ENCODE measurements around the gene SELENOP. TPM values are rescaled to one million over a fixed set of nuclear protein-coding genes. Genes with fewer than 3 reads are reported as not detected.
A peak's percentile ranks its signal among the peaks of the same experiment; 100 is the strongest.

Gene SELENOP
- total and polyA plus RNA-seq, 9 of the 15 experiments (the other 6 are each of a cell fraction or from before 2014, with no cell fraction given): 3.2 to 6.3 (median 4.5) TPM

DNA sequence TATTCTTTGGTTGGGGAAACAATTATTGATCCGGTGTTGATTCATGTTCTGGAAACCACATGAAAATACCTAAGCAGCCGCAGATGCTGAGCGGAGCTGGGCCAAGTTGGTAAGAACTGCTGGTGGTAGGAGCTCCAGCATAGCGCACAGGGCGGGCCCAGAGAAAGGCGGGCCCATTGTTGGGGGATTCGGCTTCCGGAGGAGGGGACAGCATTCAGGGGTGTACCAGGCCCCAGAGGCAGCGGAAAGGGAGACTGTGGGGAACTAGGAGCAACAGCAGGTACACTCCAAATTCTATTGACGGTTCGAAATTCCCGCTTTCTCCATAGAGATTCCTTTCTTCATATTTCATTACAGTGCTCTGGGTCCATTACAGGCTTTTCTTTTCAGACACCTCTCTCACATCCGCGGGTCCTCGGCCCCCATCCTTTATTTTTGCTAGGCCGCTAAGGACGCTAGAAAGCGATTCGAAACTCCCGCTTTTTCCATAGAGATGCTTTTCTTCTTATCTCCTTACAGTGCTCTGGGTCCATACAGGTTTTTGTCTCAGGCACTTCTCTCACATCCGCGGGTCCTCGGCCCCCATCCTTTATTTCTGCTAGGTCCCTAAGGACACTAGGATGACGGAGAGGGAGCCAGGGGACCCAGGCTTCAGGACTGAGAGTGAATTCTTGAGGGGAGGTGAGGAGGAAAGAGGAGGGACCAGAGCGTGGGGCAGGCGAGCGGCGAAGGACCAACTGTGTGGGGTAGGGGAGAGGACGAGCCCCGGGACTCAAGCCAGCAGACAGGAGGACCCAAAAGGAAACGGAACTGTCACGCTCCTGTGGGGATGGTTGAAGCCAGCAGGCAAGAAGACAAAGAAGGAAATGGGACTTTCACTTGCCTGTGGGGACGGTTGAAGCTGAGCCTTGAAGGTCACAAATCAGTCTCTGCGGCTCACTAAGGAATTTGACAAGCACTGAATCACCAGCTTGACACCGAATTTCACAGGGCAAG lies 54.8 kb downstream of the SELENOP start, which contains the start of gene CCDC152 (continued):
- TF ChIP-seq POLR2AphosphoS2 (IDR thresholded peaks at IDR 0.05; ENCODE audit: low read length): no peak
- TF ChIP-seq, protein P1, sequence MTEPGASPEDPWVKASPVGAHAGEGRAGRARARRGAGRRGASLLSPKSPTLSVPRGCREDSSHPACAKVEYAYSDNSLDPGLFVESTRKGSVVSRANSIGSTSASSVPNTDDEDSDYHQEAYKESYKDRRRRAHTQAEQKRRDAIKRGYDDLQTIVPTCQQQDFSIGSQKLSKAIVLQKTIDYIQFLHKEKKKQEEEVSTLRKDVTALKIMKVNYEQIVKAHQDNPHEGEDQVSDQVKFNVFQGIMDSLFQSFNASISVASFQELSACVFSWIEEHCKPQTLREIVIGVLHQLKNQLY (CRISPR knock-in tag; conservative IDR thresholded peaks at IDR 0.05): no peak
- TF ChIP-seq, protein P2, sequence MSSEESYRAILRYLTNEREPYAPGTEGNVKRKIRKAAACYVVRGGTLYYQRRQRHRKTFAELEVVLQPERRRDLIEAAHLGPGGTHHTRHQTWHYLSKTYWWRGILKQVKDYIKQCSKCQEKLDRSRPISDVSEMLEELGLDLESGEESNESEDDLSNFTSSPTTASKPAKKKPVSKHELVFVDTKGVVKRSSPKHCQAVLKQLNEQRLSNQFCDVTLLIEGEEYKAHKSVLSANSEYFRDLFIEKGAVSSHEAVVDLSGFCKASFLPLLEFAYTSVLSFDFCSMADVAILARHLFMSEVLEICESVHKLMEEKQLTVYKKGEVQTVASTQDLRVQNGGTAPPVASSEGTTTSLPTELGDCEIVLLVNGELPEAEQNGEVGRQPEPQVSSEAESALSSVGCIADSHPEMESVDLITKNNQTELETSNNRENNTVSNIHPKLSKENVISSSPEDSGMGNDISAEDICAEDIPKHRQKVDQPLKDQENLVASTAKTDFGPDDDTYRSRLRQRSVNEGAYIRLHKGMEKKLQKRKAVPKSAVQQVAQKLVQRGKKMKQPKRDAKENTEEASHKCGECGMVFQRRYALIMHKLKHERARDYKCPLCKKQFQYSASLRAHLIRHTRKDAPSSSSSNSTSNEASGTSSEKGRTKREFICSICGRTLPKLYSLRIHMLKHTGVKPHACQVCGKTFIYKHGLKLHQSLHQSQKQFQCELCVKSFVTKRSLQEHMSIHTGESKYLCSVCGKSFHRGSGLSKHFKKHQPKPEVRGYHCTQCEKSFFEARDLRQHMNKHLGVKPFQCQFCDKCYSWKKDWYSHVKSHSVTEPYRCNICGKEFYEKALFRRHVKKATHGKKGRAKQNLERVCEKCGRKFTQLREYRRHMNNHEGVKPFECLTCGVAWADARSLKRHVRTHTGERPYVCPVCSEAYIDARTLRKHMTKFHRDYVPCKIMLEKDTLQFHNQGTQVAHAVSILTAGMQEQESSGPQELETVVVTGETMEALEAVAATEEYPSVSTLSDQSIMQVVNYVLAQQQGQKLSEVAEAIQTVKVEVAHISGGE (CRISPR knock-in tag; IDR thresholded peaks at IDR 0.05): peak in 2 of 3 experiments; percentile 71 to 95; a peak in 4 of 6 replicates
- peak; percentile 24; the same call in 1 of the 2 replicates for TF ChIP-seq SIN3B (IDR thresholded peaks at IDR 0.05; ENCODE audit: low read depth)
- no peak for TF ChIP-seq CXXC5 (CRISPR knock-in tag; IDR thresholded peaks at IDR 0.05)
- TF ChIP-seq RCOR1 (IDR thresholded peaks at IDR 0.05; ENCODE audit: borderline replicate concordance in 1 of 2, low read depth in 2 of 2, low read length in 2 of 2): 0 out of 4 replicates have a peak, but pooled peaks of 1 of the 2 experiments have one; percentile 10
- TF ChIP-seq SMAD3 (CRISPR knock-in tag; conservative IDR thresholded peaks at IDR 0.05): no peak
- no peak for TF ChIP-seq KLF10 (CRISPR knock-in tag; IDR thresholded peaks at IDR 0.05)
- TF ChIP-seq TRIM24 (IDR thresholded peaks at IDR 0.05): peak in 1 of 2 experiments; percentile 69; a peak in 2 of 4 replicates
- peak; percentile 50; the same call in 1 of the 2 replicates for TF ChIP-seq GABPB1 (CRISPR knock-in tag; IDR thresholded peaks at IDR 0.05)
- TF ChIP-seq, protein P3, sequence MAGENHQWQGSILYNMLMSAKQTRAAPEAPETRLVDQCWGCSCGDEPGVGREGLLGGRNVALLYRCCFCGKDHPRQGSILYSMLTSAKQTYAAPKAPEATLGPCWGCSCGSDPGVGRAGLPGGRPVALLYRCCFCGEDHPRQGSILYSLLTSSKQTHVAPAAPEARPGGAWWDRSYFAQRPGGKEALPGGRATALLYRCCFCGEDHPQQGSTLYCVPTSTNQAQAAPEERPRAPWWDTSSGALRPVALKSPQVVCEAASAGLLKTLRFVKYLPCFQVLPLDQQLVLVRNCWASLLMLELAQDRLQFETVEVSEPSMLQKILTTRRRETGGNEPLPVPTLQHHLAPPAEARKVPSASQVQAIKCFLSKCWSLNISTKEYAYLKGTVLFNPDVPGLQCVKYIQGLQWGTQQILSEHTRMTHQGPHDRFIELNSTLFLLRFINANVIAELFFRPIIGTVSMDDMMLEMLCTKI (IDR thresholded peaks at IDR 0.05; ENCODE audit: partially characterized antibody): no peak
- peak in 1 of 2 experiments; percentile 30; a peak in 1 of 4 replicates for TF ChIP-seq KDM1A (IDR thresholded peaks at IDR 0.05)
- TF ChIP-seq E2F3 (CRISPR knock-in tag; IDR thresholded peaks at IDR 0.05): no peak
- no peak for TF ChIP-seq NRF1 (conservative IDR thresholded peaks at IDR 0.05 in 1 of 2, IDR thresholded peaks at IDR 0.05 in 1 of 2)
- no peak for TF ChIP-seq PBX2 (CRISPR knock-in tag; IDR thresholded peaks at IDR 0.05; ENCODE audit: low read depth)
- 0 out of 2 replicates have a peak, but pooled peaks have one; percentile 23 for TF ChIP-seq PBX2 (tag; conservative IDR thresholded peaks at IDR 0.05; ENCODE audit: low read depth)

All from K562 (cell line).